GM19023 (cell line): ENCODE data around the gene TRPC5OS.
A peak's percentile ranks its signal among the peaks of the same experiment; 100 is the strongest.

Source experiments
- ATAC-seq: cut with Tn5 transposase; IDR thresholded peaks from one replicate; pipeline ENCODE4 v1.9.1; 2021; ENCODE audit warnings: mild to moderate bottlenecking, moderate library complexity; ENCODE audit not compliant: unreplicated experiment

TRPC5OS gene

DNA sequence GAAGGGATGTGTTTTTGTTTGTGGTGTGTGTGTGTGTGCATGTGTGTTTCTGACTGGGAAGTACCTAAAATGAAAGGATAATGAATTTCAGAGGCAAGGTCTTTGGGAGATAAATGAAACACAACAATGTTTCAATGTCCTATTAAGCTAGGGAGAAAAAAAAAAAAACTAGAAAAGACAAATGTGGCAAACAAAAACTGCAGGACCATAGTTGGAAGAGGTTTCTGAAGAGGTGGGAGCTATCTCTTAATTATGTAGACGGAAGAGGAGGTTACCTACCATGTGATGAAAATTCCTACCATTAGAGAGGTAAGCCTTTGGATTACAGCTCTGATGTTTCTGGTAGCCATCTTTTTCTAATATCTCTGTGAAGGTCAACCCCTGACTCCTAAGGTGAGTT, at the start of gene TRPC5OS:
Gene TRPC5OS, plus strand, starts transcription at position 301 of the 400 bp plus-strand sequence. CDS start 25,669 bp downstream, outside the sequence.
- no peak for ATAC-seq

DNA sequence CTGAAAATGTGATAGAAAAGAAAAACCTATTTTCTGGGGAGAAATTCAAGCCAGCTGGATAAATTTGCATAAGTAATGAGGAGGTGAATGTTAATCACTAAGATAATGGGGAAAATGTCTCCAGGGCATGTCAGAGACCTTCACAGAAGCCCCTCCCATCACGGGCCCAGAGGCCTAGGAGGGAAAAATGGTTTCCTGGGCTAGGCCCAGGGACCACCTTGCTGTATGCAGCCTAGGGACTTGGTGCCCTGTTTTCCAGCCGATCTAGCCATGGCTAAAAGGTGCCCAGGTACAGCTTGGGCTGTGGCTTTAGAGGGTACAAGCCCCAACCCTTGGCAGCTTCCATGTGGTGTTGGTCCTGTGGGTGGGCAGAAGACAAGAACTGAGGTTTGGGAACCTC, 46.6 kb upstream of the TRPC5OS start:
- no peak for ATAC-seq

DNA sequence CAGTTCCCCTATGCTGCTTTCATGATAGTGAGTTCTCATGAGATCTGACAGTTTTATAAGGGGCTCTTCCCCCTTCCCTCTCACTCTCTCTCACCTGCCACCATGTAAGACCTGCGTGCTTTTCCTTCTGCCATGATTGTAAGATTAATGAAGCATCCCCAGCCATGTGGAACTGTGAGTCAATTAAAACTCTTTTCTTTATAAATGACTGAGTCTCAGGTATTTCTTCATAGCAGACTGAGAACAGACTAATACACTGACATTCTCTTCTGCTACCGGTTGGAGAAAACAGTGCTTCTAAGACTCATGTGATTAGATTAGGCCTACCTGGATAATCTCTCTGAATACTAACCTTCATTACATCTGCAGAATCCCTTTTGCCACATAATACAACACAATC, 45.4 kb upstream of the TRPC5OS start:
- no peak for ATAC-seq

DNA sequence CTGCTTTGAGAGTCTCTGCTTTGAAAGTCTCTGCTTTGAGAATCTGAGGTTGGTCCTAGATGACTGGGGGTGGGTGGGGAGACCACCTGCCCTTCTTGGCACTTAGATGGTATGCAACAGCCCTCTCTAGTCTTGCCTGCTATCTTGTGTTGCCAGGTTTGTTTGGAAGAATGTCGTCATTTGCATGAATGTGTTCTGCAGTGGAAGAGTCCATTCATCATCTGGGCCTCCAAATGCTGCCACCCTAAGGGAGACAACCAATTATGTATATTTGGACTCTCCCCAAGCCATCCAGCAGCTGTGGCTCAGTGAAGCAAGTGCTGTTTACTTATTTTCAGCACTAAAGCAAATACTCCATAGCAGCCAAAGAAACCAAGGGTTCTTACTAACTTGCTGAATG, 44.6 kb upstream of the TRPC5OS start:
- no peak for ATAC-seq

DNA sequence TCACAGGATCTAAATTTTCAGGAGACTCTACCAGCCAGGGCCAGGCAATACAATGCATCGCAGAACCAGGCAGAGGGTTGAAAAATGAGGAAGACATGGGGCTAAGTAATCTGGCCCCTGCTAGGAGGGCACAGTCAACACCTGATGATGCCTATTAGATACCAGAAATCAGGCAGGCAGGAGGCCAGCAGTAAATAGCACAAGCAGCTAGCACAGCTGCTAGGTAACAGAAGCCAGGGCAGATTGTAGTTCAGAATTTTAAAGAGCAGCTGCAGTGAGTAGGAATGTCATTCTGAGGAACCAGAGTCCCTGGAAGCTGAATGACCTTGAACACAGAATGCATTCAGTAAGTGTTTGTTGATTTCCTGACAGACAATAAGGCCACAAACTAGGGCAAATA, 38.8 kb upstream of the TRPC5OS start:
- ATAC-seq, result no peak

DNA sequence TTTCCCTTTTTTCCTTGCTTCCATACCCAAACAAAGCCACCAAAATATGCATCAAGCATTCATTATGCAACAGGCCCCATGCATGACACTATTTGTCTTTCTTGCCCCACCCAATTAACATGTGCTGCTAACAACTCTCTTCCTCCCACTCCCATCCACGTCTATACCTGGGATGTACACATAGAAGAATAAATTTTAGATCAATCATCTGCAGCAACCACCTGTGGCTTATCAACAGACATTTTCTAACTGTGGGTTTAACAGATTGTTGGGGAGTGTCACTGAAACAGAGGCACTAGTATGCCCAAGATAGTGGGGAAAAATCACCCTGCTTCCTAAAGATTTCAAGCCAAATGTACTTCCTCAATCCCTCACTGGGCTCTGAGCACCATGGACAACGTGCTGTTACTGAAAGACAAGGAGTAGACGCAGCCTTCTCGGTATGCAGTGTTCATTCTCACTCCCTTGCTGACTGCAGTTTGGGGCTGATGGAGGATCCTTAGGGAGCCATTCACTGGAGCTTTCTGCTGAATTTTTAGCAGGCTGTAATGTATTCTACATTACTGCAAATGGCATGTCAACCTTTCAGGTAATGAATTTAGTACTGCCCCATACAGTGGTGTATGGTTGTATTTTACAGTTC, 28.4 kb upstream of the TRPC5OS start:
- ATAC-seq, result no peak

DNA sequence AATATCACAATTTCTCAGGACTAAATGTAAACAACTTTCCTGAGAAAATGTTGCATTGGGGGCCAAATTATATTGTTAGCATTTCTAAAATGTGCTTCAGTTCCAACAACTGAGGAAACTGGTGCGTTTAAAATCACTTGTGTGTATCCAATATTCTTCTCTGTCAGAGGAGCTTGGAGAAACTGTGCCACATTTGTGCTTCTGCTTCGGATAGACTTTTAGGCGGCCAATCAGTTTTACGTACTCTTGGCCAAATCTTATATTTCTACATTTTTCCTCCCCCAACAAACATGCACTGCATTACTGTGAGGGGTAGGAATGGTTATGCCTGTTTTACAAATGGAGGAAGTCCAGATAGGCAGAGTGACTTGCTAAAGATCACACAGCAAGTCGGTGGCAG, 27.4 kb upstream of the TRPC5OS start:
- no peak for ATAC-seq

DNA sequence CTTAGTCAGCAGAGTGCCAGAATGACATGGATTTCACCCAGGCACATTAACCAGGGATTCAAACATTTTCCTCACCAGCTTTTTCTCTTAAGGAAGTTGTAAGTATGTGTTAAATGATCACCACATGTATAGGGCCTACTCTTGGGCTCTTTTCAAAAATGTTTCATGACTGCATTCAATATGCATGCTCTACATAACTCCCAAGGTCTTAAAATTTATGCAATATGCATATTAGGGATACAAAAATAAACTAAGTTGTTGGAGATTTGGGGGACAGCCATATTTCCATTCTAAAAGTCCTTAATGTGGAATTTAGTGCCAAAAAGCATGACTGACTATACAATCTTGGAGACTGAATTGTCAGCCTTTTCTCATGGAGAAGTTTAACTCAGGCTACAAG, 25.0 kb upstream of the TRPC5OS start:
- no peak for ATAC-seq

DNA sequence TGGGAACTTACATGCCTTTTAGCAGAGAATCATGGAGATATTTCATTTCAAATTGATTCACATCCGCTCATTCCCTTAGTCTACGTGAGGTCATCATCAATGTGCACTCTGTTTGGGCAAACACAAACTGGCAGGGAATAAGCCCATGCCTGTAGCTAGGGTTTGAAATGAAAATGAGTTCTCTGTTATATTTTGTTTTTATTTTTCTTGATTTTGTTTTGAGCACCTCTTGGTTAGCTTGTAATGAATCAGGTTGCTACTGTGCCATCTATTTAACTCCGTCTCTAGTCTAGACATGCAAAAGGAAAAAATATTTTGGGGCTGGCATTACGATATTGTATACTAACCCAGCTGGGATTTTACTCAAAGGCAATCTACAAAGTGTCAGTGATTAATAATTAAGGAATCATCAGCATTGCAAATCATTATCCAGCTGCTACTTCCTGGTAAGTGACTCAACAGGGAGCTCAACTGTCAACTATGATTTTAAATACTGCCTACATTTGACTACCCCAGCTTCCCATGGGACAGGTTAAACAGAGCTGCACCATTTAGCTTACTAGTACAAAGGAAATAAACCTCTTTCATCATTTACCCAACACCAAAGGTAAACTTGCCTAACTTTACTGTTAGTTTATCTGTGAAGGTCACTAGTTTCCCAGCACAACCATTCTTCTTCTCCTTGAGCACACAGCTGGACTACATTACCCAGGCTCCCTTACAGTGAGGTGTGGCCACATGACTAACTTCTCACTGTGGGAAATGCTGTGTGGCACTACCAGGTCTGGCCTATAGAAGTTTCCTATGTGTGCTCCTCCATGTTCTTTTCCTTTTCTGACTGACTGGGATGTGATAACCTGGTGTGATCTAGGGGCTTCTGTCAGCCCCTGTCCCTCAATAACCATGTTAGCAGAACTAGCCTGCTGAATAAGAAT, 21.2 kb upstream of the TRPC5OS start:
- ATAC-seq, result no peak

DNA sequence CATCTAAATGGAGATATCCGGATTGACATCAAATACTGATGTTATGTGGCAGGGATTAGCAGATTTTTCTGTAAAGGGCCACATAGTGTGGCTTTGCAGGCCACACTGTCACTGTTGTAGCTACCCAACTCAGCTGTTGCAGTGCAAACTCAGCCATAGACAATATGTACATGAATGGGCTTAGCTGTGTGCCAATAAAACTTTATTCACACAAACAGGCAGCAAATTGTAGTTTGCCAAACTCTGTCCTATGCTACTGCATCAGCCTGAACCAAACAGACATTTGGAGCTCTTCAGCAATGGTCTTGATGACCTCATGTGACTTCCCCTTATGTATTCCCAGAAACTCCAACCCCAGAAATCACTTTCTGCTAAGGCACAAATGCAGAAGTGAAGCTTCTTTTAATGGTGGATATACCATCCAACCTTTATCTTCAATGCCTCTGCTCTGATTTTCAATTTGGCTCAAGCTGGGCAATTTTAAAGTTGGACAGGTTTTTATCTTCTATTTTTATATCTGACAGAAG, 18.4 kb upstream of the TRPC5OS start:
- no peak for ATAC-seq

DNA sequence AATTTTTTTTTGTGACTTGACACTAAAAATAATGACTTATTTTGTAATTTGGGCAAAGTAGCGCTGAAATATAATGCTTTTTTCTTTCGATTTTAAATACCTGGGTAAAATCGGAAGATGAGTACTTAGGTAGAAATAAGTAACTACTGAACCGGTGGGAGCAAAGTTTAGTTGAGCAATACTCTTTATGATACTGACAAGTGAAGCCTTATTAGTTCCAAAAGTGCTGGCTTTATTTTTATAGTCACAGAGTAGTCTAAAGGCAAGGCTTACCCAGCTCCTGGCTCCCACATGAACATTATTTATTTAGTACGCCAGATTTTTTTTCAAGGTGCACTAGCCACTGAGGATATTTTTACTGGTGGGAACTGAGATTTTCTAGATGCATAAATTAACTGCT, 14.4 kb upstream of the TRPC5OS start:
- no peak for ATAC-seq

DNA sequence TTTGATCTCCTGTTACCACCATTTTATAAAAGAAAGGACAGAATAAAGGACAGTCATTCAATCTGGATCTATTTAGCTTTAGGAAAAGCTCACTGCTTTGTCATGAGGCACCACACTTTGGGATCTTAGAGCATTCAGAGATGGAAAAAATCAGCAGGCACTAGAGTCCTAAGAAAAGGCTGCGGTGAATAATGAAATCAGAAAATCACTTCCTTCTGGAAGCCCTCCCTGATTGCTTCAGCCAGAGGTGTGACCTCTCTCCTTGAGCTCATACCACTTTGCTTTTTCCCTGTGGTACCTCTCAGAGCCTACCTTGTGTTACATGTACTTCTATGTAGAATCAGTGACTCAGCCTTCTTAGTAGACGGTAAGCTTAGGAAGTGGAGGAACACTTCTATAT, 8.7 kb upstream of the TRPC5OS start:
- no peak for ATAC-seq

DNA sequence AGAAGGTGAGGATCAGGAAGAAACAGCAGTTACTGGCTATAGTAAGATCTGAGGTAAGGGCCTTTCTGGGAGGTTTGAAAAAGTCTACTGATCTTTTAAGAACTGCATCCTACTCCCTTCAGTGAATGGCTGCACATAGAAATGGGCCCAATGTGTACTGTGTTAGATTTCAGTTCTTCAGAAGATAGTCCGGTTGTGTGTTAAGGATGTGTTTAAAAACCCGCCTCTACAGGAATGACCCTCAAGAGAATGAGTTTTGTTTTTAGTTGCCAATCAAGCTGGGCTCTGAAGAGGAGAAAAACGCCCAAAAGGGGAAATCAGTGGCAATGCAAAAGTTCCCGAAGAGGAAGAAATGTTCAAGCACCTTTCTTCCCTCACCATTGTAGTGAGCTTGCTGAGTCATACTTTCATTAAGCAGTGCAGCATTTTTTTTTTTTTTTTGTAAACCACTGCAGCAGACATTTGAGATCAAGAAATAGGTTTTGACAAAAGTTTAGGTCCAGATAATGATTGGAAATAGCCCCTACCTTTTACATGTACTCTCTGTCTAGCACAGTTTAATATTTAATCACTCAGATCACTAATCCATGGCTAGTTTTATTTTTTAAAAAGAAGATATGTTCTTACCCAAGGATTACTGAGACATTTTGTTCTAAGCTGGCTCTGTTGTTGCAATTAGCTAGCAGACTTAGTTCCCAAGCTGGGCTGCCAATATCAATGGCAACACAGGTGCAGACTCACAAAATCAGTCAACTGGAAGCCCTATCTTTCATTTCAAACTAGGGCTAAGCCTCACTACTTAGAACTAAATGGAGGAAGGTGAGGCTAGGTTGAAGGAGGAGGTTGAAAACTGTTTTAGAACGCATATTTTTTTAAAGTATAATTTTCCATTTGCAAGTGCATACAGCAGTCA, 7.0 kb upstream of the TRPC5OS start:
- ATAC-seq, result peak; percentile 42

DNA sequence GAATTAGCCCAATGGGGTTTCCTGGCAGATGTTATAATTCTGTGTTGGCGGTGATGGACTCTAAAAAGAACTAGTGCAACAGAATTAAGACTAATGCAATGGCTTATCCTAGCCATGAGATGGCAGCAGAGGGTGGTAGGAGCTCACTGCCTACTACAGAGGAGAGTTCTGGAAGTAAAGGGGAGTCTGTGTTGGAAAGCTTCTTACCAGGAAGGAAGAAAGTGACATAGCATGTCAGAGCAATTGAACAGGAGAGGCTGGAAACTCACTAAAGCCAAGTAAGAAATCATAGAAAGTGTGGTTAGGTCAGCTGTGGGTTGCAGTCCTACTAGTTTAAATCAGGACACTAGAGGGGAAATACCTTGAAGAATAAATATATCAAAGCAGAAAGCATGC, 6.3 kb upstream of the TRPC5OS start:
- ATAC-seq, result peak; percentile 78

DNA sequence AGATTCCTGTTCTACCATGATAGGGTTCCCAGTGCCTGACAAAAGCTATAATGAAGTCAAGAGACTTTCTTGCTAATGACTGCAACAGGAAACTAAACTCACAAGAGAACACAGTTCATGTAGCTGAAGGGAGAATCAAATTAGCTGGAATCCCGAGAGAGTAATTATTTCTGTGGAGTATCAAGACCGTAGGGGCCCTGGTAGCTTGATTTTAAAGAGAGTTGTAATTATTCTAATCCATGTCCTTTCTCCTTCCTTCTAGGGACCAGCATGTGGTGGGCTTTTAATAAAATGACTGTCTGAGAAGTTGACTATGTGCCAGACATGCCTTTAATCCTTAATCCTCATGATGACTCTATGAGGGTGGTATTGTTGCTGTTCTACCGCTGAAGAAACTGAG, 1.7 kb upstream of the TRPC5OS start:
- ATAC-seq, result no peak

DNA sequence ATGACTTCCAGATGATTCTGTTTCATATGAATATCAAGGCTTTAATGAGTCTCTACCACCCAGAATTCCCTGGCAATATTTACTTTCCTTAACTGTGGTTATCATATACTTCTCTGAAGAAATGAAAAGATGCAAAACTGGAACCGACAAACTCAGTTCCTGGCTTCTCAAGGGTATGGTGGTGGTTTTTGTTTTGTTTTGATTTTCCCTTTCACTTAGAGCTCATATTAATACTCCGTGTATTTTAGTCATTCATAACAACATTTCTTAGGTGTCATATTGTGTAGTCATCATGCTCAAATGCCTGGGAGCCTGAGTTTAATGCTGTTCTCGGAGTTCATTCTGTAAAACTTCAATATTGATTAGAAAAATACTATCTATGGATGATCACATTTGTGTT, 665 bp downstream of the TRPC5OS start:
- no peak for ATAC-seq

DNA sequence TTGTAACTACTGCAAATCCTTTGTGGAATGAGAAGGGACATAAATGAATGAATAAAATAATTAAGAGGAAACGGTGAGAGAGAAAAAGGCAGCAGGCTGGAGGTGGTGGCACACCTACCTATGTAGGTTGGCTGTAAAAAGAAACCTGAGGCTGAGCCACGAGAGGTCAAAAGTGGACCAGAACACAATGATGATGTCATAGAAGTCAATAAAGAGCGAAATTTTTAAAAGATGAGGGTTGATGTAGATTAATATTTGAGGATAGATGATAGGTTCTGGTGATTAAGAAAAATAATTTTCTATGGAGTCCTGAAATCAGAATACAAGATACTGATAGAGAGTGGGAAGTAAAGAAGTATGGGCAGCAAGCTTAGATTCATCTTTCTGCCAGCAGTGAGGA, 1.7 kb downstream of the TRPC5OS start:
- ATAC-seq, result no peak

DNA sequence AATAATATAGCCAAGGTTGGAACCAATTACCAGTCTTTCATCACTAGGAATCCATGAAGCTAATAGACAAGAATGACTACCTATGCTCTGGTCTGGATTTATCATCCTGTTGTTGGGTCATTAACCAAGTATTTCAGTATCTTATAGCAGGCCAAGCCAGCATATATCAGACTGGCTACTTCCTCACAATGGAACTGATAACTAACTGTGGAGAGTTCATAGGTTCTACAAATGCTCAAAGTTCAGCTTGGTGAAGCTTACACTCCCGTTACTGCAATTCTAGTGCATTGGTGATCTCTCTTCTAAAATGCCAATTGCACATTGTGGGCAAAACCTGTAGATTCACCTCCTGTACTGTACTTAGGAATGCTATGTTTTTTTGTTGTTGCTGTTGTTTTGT, 4.8 kb downstream of the TRPC5OS start:
- ATAC-seq, result no peak

DNA sequence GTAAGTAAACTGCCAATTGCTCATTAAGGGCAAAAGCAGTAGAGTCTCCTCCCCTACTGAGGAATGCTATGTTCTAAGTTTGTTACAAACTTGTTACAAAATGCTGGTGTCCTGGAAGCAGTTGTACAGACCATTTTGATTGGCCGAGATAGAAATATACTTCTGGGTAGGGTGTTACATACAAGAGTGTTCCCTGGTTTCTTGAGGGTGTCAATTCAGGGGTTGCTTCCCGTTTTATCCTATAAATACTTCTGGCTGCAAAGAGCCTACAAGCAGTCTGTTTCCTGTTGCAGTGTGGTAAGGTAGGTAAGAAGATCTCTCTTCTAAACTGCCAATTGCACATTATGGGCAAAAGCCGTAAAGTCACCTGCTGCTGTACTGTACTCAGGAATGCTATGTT, 5.7 kb downstream of the TRPC5OS start:
- ATAC-seq, result no peak

DNA sequence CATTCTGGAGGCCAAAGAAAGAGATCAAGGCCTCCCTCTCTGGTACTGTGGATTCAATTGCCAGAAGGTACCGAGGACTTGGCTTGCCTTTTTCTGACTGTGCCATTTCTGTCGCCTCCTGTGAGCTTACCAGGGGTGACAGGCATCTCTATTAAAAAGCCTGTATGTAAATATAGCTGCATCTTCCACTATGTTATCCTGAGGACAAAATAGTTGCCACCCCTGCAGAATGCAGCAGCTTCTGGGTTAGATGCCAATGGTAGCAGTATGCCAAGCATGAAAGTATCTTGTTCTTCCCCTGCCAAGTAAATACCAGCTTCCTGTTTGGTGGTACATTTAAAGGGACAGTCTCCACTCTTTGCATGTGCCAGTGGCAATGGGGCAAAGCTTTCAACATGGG, 10.7 kb downstream of the TRPC5OS start:
- ATAC-seq, result no peak

DNA sequence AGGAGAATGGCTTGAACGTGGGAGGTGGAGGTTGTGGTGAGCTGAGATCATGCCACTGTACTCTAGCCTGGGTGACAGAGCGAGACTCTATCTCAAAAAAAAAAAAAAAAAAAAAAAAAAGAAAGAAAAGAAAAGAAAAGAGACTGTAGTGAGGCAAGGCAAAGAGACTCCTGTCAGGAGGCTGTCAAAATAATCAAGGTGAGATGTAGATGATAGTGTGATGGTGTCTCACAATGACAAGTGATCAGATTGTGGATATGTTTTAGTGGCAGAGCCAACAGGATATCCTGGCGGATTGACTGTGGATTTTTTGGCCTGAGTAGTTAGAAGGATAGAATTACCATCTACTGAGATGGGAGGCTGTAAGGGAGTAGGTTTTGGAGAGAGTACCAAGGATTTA, 12.6 kb downstream of the TRPC5OS start:
- no peak for ATAC-seq
